ENCODE results near the gene RASSF5.

GRCh38 chr1:206459703-206460102 is 47.6 kb upstream of the RASSF5 start:
- no peak for TF ChIP-seq CTCF (IDR thresholded peaks at IDR 0.05)
- no peak for TF ChIP-seq MYC (IDR thresholded peaks at IDR 0.05; ENCODE audit: borderline replicate concordance, low read length)
- no peak for TF ChIP-seq EP300 (IDR thresholded peaks at IDR 0.05)
